Ishikawa (cell line): ENCODE data around the gene KAT6B.

ENCODE experiments used
- CREB1 ChIP-seq: IDR thresholded peaks from 2 replicates; pipeline ENCODE4 v1.6.1; 2012; ENCODE audit warnings: low read depth
- EGR1 ChIP-seq: IDR thresholded peaks from 2 replicates; pipeline ENCODE4 v1.6.1; 2012
- RAD21 ChIP-seq: IDR thresholded peaks from 2 replicates; pipeline ENCODE4 v1.6.1; 2012; ENCODE audit warnings: low read depth
- REST ChIP-seq: IDR thresholded peaks from 2 replicates; pipeline ENCODE4 v1.6.1; 2012; ENCODE audit warnings: low read depth, mild to moderate bottlenecking
- TAF1 ChIP-seq: IDR thresholded peaks from 2 replicates; pipeline ENCODE4 v1.6.1; 2012; ENCODE audit warnings: low read depth, mild to moderate bottlenecking
- TEAD4 ChIP-seq: IDR thresholded peaks from 2 replicates; pipeline ENCODE4 v1.6.1; 2012
- USF1 ChIP-seq: IDR thresholded peaks from 2 replicates; pipeline ENCODE4 v1.6.1; 2012

DNA sequence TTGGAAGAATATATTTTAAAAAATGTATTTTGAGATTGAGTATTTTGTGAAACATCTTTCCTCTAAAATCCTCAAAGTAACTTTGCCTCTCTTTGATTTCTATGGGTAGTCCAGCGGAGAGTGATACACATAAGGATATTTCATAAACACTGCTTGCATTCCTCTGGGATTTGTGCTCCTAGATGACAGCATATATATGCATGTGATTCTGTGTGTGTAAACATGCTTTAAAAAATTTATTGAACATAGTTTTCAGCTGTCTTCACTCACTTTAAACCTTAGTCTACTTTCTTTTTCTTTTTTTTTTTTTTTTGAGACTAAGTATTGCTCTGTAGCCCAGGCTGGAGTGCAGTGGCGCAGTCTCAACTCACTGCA, 84.6 kb downstream of the KAT6B start:
- TF ChIP-seq CREB1 (no peak), TAF1 (no peak), RAD21 (no peak), REST (no peak), TEAD4 (no peak), EGR1 (no peak), USF1 (no peak)
